Measurements from ENCODE around the gene HNRNPA3. TPM values are rescaled to one million over a fixed set of nuclear protein-coding genes. Genes with fewer than 3 reads are reported as not detected.

Gene HNRNPA3
- total and polyA plus RNA-seq, 10 of the 15 experiments (the other 5 are each of a cell fraction or from before 2014, with no cell fraction given): 40.4 to 343 (median 206) TPM

GRCh38 chr2:177212891-177213856 lies 580 bp downstream of the HNRNPA3 start (continued):
- TF ChIP-seq BACH1 (IDR thresholded peaks at IDR 0.05; ENCODE audit: borderline replicate concordance): peak; percentile 89
- TF ChIP-seq SRF (IDR thresholded peaks at IDR 0.05; ENCODE audit: low read depth in 2 of 2, low read length in 2 of 2): no peak
- TF ChIP-seq MAX (IDR thresholded peaks at IDR 0.05; ENCODE audit: low read depth, low read length): peak; percentile 33; the same call in 1 of the 2 replicates
- no peak for TF ChIP-seq SUPT20H (IDR thresholded peaks at IDR 0.05; ENCODE audit: borderline replicate concordance, control insufficient read depth, low read depth, low read length)
- TF ChIP-seq EP300 (IDR thresholded peaks at IDR 0.05; ENCODE audit: borderline replicate concordance in 1 of 2, control insufficient read depth in 1 of 2, low read depth in 2 of 2, low read length in 2 of 2): no peak
- TF ChIP-seq MEF2A (IDR thresholded peaks at IDR 0.05; ENCODE audit: insufficient read depth, low read depth, low read length): 0 out of 2 replicates have a peak, but pooled peaks have one; percentile 11
- peak; percentile 12; the same call in 1 of the 2 replicates for TF ChIP-seq CREM (IDR thresholded peaks at IDR 0.05; ENCODE audit: low read depth)
- TF ChIP-seq EGR1 (IDR thresholded peaks at IDR 0.05; ENCODE audit: borderline replicate concordance in 1 of 2, low read depth in 2 of 2, low read length in 2 of 2): 0 out of 3 replicates have a peak, but pooled peaks of 1 of the 2 experiments have one; percentile 2
- TF ChIP-seq SMAD1 (IDR thresholded peaks at IDR 0.05; ENCODE audit: low read depth, partially characterized antibody): no peak
- no peak for TF ChIP-seq PAX5 (IDR thresholded peaks at IDR 0.05; ENCODE audit: borderline replicate concordance, low read depth, low read length)
- no peak for TF ChIP-seq BMI1 (IDR thresholded peaks at IDR 0.05; ENCODE audit: borderline replicate concordance)
- TF ChIP-seq REST (IDR thresholded peaks at IDR 0.05; ENCODE audit: low read depth, low read length): no peak
- TF ChIP-seq ZBED1 (IDR thresholded peaks at IDR 0.05; ENCODE audit: borderline replicate concordance): peak; percentile 27; the same call in 1 of the 2 replicates
- TF ChIP-seq ELK1 (IDR thresholded peaks at IDR 0.05; ENCODE audit: low read depth, low read length): 0 out of 2 replicates have a peak, but pooled peaks have one; percentile 7
- peak; percentile 26; the same call in 1 of the 2 replicates for TF ChIP-seq PAX8 (IDR thresholded peaks at IDR 0.05)
- no peak for TF ChIP-seq NBN (IDR thresholded peaks at IDR 0.05)
- TF ChIP-seq ZNF24 (IDR thresholded peaks at IDR 0.05): peak; percentile 44; the same call in 1 of the 2 replicates
